Vagina (tissue), 2 donors: ENCODE measurements around the gene PTPN11. TPM values are rescaled to one million over a fixed set of nuclear protein-coding genes. Genes with fewer than 3 reads are reported as not detected.
"Not testable (repeated sequence)": the region's sequence is repeated elsewhere in the genome, so short reads cannot be mapped to it uniquely, and the experiment has no call there.

Experiments used
- DNase-seq, 2 donors: peaks; one replicate each; pipeline ENCODE4 v3.0.0-alpha.2; 2017; ENCODE audit errors: extremely low spot score in 2 of 2
- H3K27ac ChIP-seq: fragments of 200-600 bp; sonication (generic); one replicate; pipeline ENCODE4 v1.5.1; 2019
- H3K27me3 ChIP-seq: fragments of 200-600 bp; sonication (generic); one replicate; pipeline ENCODE4 v1.5.1; 2019
- H3K36me3 ChIP-seq, 2 donors: fragments of 200-600 bp; sonication (generic); one replicate each; pipeline ENCODE4 v1.5.1; 2017 to 2019
- H3K4me1 ChIP-seq: fragments of 200-600 bp; sonication (generic); one replicate; pipeline ENCODE4 v1.5.1; 2019
- H3K4me3 ChIP-seq, 2 donors: fragments of 200-600 bp; sonication (generic); 1 replicate in 1 of 2; 2 replicates in 1 of 2; pipeline ENCODE4 v1.5.1; 2016 to 2019
- H3K9me3 ChIP-seq: fragments of 200-600 bp; sonication (generic); one replicate; pipeline ENCODE4 v1.5.1; 2019
- CTCF ChIP-seq, 3 experiments: fragments of 450-650 bp in 2 of 3; fragments of 200-600 bp in 1 of 3; sonication (generic) in 1 of 3; IDR thresholded peaks; one replicate each; pipeline ENCODE4 v1.5.1; 2017 to 2019; ENCODE audit warnings: antibody characterized with exemption in 3 of 3, mild to moderate bottlenecking in 2 of 3, moderate library complexity in 2 of 3
- POLR2A ChIP-seq, 2 donors: fragments of 450-650 bp; IDR thresholded peaks; one replicate each; pipeline ENCODE4 v1.6.1; 2017; ENCODE audit warnings: antibody characterized with exemption in 2 of 2, mild to moderate bottlenecking in 2 of 2, moderate library complexity in 2 of 2
- POLR2AphosphoS5 ChIP-seq, 2 donors: sonication (generic); formaldehyde crosslinking; IDR thresholded peaks; one replicate each; pipeline ENCODE4 v1.9.0; 2017; ENCODE audit warnings: antibody characterized with exemption in 2 of 2, mild to moderate bottlenecking in 2 of 2, low read depth in 1 of 2; ENCODE audit not compliant: insufficient read depth in 1 of 2
- intact Hi-C: fragments of 100-400 bp; cut with DNase I; formaldehyde crosslinking; loops from one replicate; pipeline ENCODE4 v1.15.1; 2023
- total RNA-seq: library from RNA; depleted of rRNA; stranded (reverse); fragments of >200 nt; gene quantifications from one replicate; pipeline ENCODE4 v1.2.3, GENCODE V29; 2016

The PTPN11 gene
- total RNA-seq, 1 donor from 2014 or later: 57.2 TPM

GRCh38 chr12:112409906-112410244 lies 8.9 kb upstream of the PTPN11 start:
- intact Hi-C loops: no loop called here
- no peak overlapping the region for H3K4me3 ChIP-seq

GRCh38 chr12:112413855-112414625 lies 4.7 kb upstream of the PTPN11 start:
- DNase-seq: no peak
- no peaks in the 10 kb centered on the region for H3K36me3 ChIP-seq
- no peak for TF ChIP-seq CTCF (IDR thresholded peaks at IDR 0.05)
- TF ChIP-seq POLR2AphosphoS5 (IDR thresholded peaks at IDR 0.05; ENCODE audit: insufficient read depth in 1 of 2, low read depth in 1 of 2): no peak
- no peak for TF ChIP-seq POLR2A (IDR thresholded peaks at IDR 0.05)
- H3K27ac ChIP-seq: no peak overlapping the region
- intact Hi-C loops: no loop called here
- no peaks in the 10 kb centered on the region for H3K27me3 ChIP-seq
- peaks cover 11% of the 10 kb centered on the region for H3K4me1 ChIP-seq
- no peaks in the 10 kb centered on the region for H3K9me3 ChIP-seq
- H3K4me3 ChIP-seq: no peak overlapping the region

More at GRCh38 chr12:112409906-112410244, 8.9 kb upstream of the PTPN11 start:
- Histone ChIP-seq H3K27ac (no peak overlapping the region), H3K4me1 (peaks cover 26% of the 10 kb centered on the region), H3K36me3 (peaks cover 0 to 32% of the 10 kb centered on the region in 2 donors), H3K27me3 (no peaks in the 10 kb centered on the region), H3K9me3 (no peaks in the 10 kb centered on the region)
- no peak for TF ChIP-seq POLR2A (IDR thresholded peaks at IDR 0.05)
- TF ChIP-seq POLR2AphosphoS5 (IDR thresholded peaks at IDR 0.05; ENCODE audit: insufficient read depth in 1 of 2, low read depth in 1 of 2): no peak
- no peak for TF ChIP-seq CTCF (IDR thresholded peaks at IDR 0.05)
- DNase-seq: no peak

DNA sequence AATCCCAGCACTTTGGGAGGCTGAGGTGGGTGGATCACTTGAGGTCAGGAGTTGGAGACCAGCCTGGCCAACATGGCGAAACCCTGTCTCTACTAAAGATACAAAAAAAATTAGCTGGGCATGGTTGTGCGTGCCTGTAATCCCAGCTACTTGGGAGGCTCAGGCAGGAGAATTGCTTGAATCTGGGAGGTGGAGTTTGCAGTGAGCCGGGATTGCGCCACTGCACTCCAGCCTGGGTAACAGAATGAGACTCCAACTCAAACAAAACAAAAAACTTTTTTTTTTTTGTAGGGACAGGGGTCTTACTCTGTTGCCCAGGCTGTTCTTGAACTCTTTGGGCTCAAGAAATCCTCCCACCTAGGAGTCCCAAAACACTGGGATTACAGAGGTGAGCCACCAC lies 3.3 kb upstream of the PTPN11 start:
- H3K27ac ChIP-seq, H3K27me3 ChIP-seq, intact Hi-C loops, H3K36me3 ChIP-seq, DNase-seq, H3K4me3 ChIP-seq, H3K9me3 ChIP-seq: not testable (repeated sequence)
- peaks cover 22% of the 10 kb centered on the region for H3K4me1 ChIP-seq

DNA sequence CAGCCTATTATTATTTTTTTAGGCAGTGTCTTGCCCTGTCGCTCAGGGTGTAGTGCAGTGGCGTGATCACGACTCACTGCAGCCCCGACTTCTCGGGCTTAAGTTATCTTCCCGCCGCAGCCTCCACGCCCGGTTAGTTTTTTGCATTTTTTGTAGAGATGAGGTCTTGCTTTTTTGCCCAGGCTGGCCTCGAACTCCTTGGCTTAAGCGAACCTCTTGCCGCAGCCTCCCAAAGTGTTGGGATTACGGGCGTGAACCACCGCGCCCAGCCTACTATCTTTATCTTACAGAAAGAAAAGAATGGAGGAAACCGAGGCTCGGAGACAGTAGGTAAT lies 507 bp upstream of the PTPN11 start:
- no peak for DNase-seq
- Histone ChIP-seq H3K27ac (peak overlapping the region; percentile 99), H3K4me1 (peaks cover 49% of the 10 kb centered on the region), H3K9me3 (no peaks in the 10 kb centered on the region), H3K27me3 (no peaks in the 10 kb centered on the region), H3K4me3 (peak overlapping the region; percentile 92 to 93), H3K36me3 (no peaks in the 10 kb centered on the region)
- intact Hi-C loops: no loop called here
- TF ChIP-seq CTCF (IDR thresholded peaks at IDR 0.05): no peak
- no peak for TF ChIP-seq POLR2AphosphoS5 (IDR thresholded peaks at IDR 0.05; ENCODE audit: insufficient read depth in 1 of 2, low read depth in 1 of 2)
- TF ChIP-seq POLR2A (IDR thresholded peaks at IDR 0.05): no peak

DNA sequence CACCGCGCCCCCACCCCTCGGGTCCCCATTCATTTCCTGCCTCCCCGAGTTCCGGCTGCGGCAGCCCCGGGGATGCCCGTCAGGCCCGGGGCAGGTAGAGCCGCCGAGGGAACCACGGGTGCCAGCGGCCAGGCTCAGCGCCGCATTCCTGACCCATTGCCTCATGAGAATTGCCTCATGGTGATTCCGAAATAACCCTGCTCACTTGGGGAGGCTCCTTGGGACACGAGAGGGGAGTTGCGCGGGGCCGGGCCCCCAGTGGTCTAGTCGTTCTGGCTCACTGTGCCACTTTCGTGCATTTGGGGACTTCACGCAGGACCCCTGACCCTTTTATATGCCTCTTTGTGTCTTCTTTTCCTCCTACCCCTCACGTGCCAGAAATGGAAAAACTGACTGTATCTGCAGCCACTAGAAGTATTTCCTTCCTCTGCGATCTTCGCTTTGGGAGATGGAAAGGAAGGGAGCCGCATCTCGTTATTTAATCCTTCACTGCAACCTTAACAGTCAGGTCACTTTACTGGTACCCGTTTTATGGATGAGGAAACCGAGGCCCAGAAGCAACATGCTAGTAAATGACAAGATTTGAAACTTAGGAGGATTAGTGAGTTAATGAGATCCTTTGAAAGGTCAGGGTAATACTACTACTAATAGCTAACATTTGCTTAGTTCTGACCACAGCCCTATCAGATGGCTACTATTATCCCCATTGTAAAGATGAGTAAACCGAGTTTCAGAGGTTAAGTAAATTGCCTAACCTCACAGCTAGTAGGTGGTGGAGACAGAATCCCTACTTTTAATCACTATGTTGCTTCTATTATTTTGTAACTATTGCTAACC lies 768 bp downstream of the PTPN11 start:
- Histone ChIP-seq H3K36me3 (no peaks in the 10 kb centered on the region), H3K4me3 (peak overlapping the region; percentile 92 to 93), H3K27me3 (no peaks in the 10 kb centered on the region), H3K27ac (peak overlapping the region; percentile 99), H3K9me3 (no peaks in the 10 kb centered on the region), H3K4me1 (peaks cover 62% of the 10 kb centered on the region)
- intact Hi-C loops: no loop called here
- peak; percentile 19 to 71 for TF ChIP-seq POLR2AphosphoS5 (IDR thresholded peaks at IDR 0.05; ENCODE audit: insufficient read depth in 1 of 2, low read depth in 1 of 2)
- TF ChIP-seq CTCF (IDR thresholded peaks at IDR 0.05): no peak
- peak in 1 of 2 donors; percentile 33 for TF ChIP-seq POLR2A (IDR thresholded peaks at IDR 0.05)
- no peak for DNase-seq
